IgD-negative memory B cell (primary cell): ENCODE data around the gene CD63. TPM values are rescaled to one million over a fixed set of nuclear protein-coding genes. Genes with fewer than 3 reads are reported as not detected.
"Not testable (repeated sequence)": the region's sequence is repeated elsewhere in the genome, so short reads cannot be mapped to it uniquely, and the experiment has no call there.

Experiments
- H3K27ac Mint-ChIP-seq, 3 donors: one replicate each; pipeline ENCODE4 v1.8.0; 2020 to 2022; ENCODE audit warnings: mild to moderate bottlenecking in 3 of 3, mixed read lengths in 3 of 3, moderate library complexity in 1 of 3
- H3K27me3 Mint-ChIP-seq: one replicate; pipeline ENCODE4 v1.8.0; 2021; ENCODE audit warnings: mixed read lengths
- H3K36me3 Mint-ChIP-seq: one replicate; pipeline ENCODE4 v1.8.0; 2020; ENCODE audit warnings: mild to moderate bottlenecking, mixed read lengths
- H3K4me1 Mint-ChIP-seq, 3 donors: one replicate each; pipeline ENCODE4 v1.8.0; 2020 to 2022; ENCODE audit warnings: mixed read lengths in 3 of 3, mild to moderate bottlenecking in 1 of 3
- H3K4me3 Mint-ChIP-seq, 4 donors: one replicate each; pipeline ENCODE4 v1.8.0; 2020 to 2022; ENCODE audit warnings: mild to moderate bottlenecking in 4 of 4, mixed read lengths in 4 of 4, moderate library complexity in 3 of 4
- H3K9me3 Mint-ChIP-seq, 3 donors: one replicate each; pipeline ENCODE4 v1.8.0; 2020 to 2021; ENCODE audit warnings: mixed read lengths in 3 of 3, mild to moderate bottlenecking in 1 of 3
- polyA plus RNA-seq: library from polyadenylated mRNA; unstranded; fragments of 300-500 nt; fragmentation: Illumina TruSeq; gene quantifications from one replicate; pipeline ENCODE4 v1.2.3, GENCODE V29; 2021

Gene CD63
- polyA plus RNA-seq: 171 TPM

- Mint-ChIP-seq H3K4me3 (peak within 1 kb of the TSS; percentile 89 to 97 (median 93)), H3K9me3 (no peaks in the 10 kb centered on the region), H3K4me1 (peaks cover 27 to 32% (median 30%) of the 10 kb centered on the region in 3 donors), H3K27ac (peak within 1 kb of the TSS; percentile 87 to 93 (median 90)), H3K36me3 (no peaks in the 10 kb centered on the region), H3K27me3 (no peaks in the 10 kb centered on the region)
Measured at GRCh38 chr12:55728939-55729818, at the start of gene CD63. Gene CD63, minus strand, starts transcription at chr12:55729009. Its CDS starts 668 bp downstream, at chr12:55728341.

GRCh38 chr12:55777856-55778255 is 49.0 kb upstream of the CD63 start:
- Mint-ChIP-seq H3K4me3 (no peak overlapping the region), H3K27ac (no peak overlapping the region), H3K36me3 (peaks cover 5% of the 10 kb centered on the region), H3K9me3 (no peaks in the 10 kb centered on the region), H3K4me1 (peaks cover 0 to 2% (median 1%) of the 10 kb centered on the region in 3 donors), H3K27me3 (no peaks in the 10 kb centered on the region)

- Mint-ChIP-seq H3K4me1 (peaks cover 0 to 5% (median 2%) of the 10 kb centered on the region in 3 donors), H3K9me3 (no peaks in the 10 kb centered on the region), H3K27me3 (no peaks in the 10 kb centered on the region), H3K4me3 (no peak overlapping the region), H3K36me3 (peaks cover 4% of the 10 kb centered on the region), H3K27ac (peak overlapping the region in 2 of 3 donors; percentile 35)
Measured at GRCh38 chr12:55771736-55772135, 42.9 kb upstream of the CD63 start.

- peaks cover 7% of the 10 kb centered on the region for H3K36me3 Mint-ChIP-seq
- H3K4me1 Mint-ChIP-seq: peaks cover 0 to 7% (median 2%) of the 10 kb centered on the region in 3 donors
- H3K27me3 Mint-ChIP-seq: no peaks in the 10 kb centered on the region
- H3K27ac Mint-ChIP-seq: no peak overlapping the region
- H3K9me3 Mint-ChIP-seq: no peaks in the 10 kb centered on the region
- no peak overlapping the region for H3K4me3 Mint-ChIP-seq
Measured at GRCh38 chr12:55767156-55767555, 38.3 kb upstream of the CD63 start.

GRCh38 chr12:55765736-55766290 is 37.0 kb upstream of the CD63 start:
- Mint-ChIP-seq H3K4me3 (no peak overlapping the region), H3K36me3 (peaks cover 4% of the 10 kb centered on the region), H3K9me3 (no peaks in the 10 kb centered on the region), H3K27ac (peak overlapping the region in 1 of 3 donors; percentile 48), H3K4me1 (peaks cover 0 to 5% (median 2%) of the 10 kb centered on the region in 3 donors), H3K27me3 (no peaks in the 10 kb centered on the region)

- Mint-ChIP-seq H3K27me3 (no peaks in the 10 kb centered on the region), H3K27ac (no peak overlapping the region), H3K9me3 (no peaks in the 10 kb centered on the region), H3K4me1 (peaks cover 0 to 3% (median 2%) of the 10 kb centered on the region in 3 donors), H3K36me3 (peaks cover 7% of the 10 kb centered on the region), H3K4me3 (no peak overlapping the region)
Measured at GRCh38 chr12:55762646-55763045, 33.8 kb upstream of the CD63 start.

GRCh38 chr12:55760663-55761062 is 31.9 kb upstream of the CD63 start:
- peaks cover 10% of the 10 kb centered on the region for H3K36me3 Mint-ChIP-seq
- H3K4me3 Mint-ChIP-seq: no peak overlapping the region
- H3K27me3 Mint-ChIP-seq: no peaks in the 10 kb centered on the region
- H3K9me3 Mint-ChIP-seq: no peaks in the 10 kb centered on the region
- H3K27ac Mint-ChIP-seq: peak overlapping the region in 1 of 3 donors; percentile 2
- peaks cover 0 to 2% (median 0%) of the 10 kb centered on the region in 3 donors for H3K4me1 Mint-ChIP-seq

- H3K27me3 Mint-ChIP-seq, H3K27ac Mint-ChIP-seq, H3K9me3 Mint-ChIP-seq: not testable (repeated sequence)
Measured at GRCh38 chr12:55758575-55758974, 29.8 kb upstream of the CD63 start.

GRCh38 chr12:55757701-55758100 is 28.9 kb upstream of the CD63 start:
- Mint-ChIP-seq H3K27ac (peak overlapping the region in 1 of 3 donors; percentile 12), H3K9me3 (no peaks in the 10 kb centered on the region), H3K27me3 (no peaks in the 10 kb centered on the region), H3K36me3 (peaks cover 8% of the 10 kb centered on the region), H3K4me3 (no peak overlapping the region), H3K4me1 (peaks cover 0 to 2% (median 0%) of the 10 kb centered on the region in 3 donors)

More at GRCh38 chr12:55758575-55758974, 29.8 kb upstream of the CD63 start:
- H3K4me1 Mint-ChIP-seq, H3K36me3 Mint-ChIP-seq, H3K4me3 Mint-ChIP-seq: not testable (repeated sequence)

- Mint-ChIP-seq H3K9me3 (no peaks in the 10 kb centered on the region), H3K27me3 (no peaks in the 10 kb centered on the region), H3K36me3 (peaks cover 7% of the 10 kb centered on the region), H3K27ac (no peak overlapping the region), H3K4me1 (peaks cover 0 to 2% (median 0%) of the 10 kb centered on the region in 3 donors), H3K4me3 (no peak overlapping the region)
Measured at GRCh38 chr12:55755246-55755645, 26.4 kb upstream of the CD63 start.

GRCh38 chr12:55748230-55748993 is 19.6 kb upstream of the CD63 start:
- Mint-ChIP-seq H3K36me3 (peaks cover 2% of the 10 kb centered on the region), H3K9me3 (no peaks in the 10 kb centered on the region), H3K4me3 (peak overlapping the region in 1 of 4 donors; percentile 1), H3K27ac (peak overlapping the region; percentile 2 to 80 (median 54)), H3K4me1 (peaks cover 4 to 15% (median 14%) of the 10 kb centered on the region in 3 donors), H3K27me3 (peaks cover 4% of the 10 kb centered on the region)

GRCh38 chr12:55746913-55747231 is 18.1 kb upstream of the CD63 start:
- peak overlapping the region in 1 of 4 donors; percentile 21 for H3K4me3 Mint-ChIP-seq
- peaks cover 2% of the 10 kb centered on the region for H3K36me3 Mint-ChIP-seq
- H3K27me3 Mint-ChIP-seq: peaks cover 4% of the 10 kb centered on the region
- H3K27ac Mint-ChIP-seq: peak overlapping the region in 2 of 3 donors; percentile 39 to 85
- H3K9me3 Mint-ChIP-seq: no peaks in the 10 kb centered on the region
- peaks cover 4 to 18% (median 18%) of the 10 kb centered on the region in 3 donors for H3K4me1 Mint-ChIP-seq

- Mint-ChIP-seq H3K27ac (peak overlapping the region; percentile 33 to 85 (median 39)), H3K4me3 (peak overlapping the region; percentile 21 to 86 (median 76)), H3K4me1 (peaks cover 4 to 18% (median 18%) of the 10 kb centered on the region in 3 donors), H3K27me3 (peaks cover 4% of the 10 kb centered on the region), H3K9me3 (no peaks in the 10 kb centered on the region), H3K36me3 (peaks cover 2% of the 10 kb centered on the region)
Measured at GRCh38 chr12:55746174-55746912, 17.5 kb upstream of the CD63 start.

- peaks cover 4 to 18% (median 18%) of the 10 kb centered on the region in 3 donors for H3K4me1 Mint-ChIP-seq
- peaks cover 2% of the 10 kb centered on the region for H3K36me3 Mint-ChIP-seq
- peak overlapping the region; percentile 39 to 59 (median 41) for H3K27ac Mint-ChIP-seq
- no peaks in the 10 kb centered on the region for H3K9me3 Mint-ChIP-seq
- peaks cover 4% of the 10 kb centered on the region for H3K27me3 Mint-ChIP-seq
- H3K4me3 Mint-ChIP-seq: peak overlapping the region; percentile 91 to 97 (median 95)
Measured at GRCh38 chr12:55745361-55746173, 16.8 kb upstream of the CD63 start.
